Ishikawa (cell line): ENCODE results near the gene ACAA1.

Source experiments
- CEBPB ChIP-seq: IDR thresholded peaks from 2 replicates; pipeline ENCODE4 v1.6.1; 2012
- CREB1 ChIP-seq: IDR thresholded peaks from 2 replicates; pipeline ENCODE4 v1.6.1; 2012; ENCODE audit warnings: low read depth
- EGR1 ChIP-seq: IDR thresholded peaks from 2 replicates; pipeline ENCODE4 v1.6.1; 2012
- EP300 ChIP-seq: IDR thresholded peaks from 2 replicates; pipeline ENCODE4 v1.6.1; 2012; ENCODE audit warnings: borderline replicate concordance
- FOXM1 ChIP-seq: IDR thresholded peaks from 2 replicates; pipeline ENCODE4 v1.6.1; 2012; ENCODE audit warnings: low read depth, borderline replicate concordance
- NFIC ChIP-seq: IDR thresholded peaks from 2 replicates; pipeline ENCODE4 v1.6.1; 2012
- RAD21 ChIP-seq: IDR thresholded peaks from 2 replicates; pipeline ENCODE4 v1.6.1; 2012; ENCODE audit warnings: low read depth
- REST ChIP-seq: IDR thresholded peaks from 2 replicates; pipeline ENCODE4 v1.6.1; 2012; ENCODE audit warnings: low read depth, mild to moderate bottlenecking
- TAF1 ChIP-seq: IDR thresholded peaks from 2 replicates; pipeline ENCODE4 v1.6.1; 2012; ENCODE audit warnings: low read depth, mild to moderate bottlenecking
- TCF12 ChIP-seq: IDR thresholded peaks from 2 replicates; pipeline ENCODE4 v1.6.1; 2012; ENCODE audit warnings: low read depth
- TEAD4 ChIP-seq: IDR thresholded peaks from 2 replicates; pipeline ENCODE4 v1.6.1; 2012
- YY1 ChIP-seq: IDR thresholded peaks from 2 replicates; pipeline ENCODE4 v1.6.1; 2012; ENCODE audit warnings: low read depth
- ZBTB7A ChIP-seq: IDR thresholded peaks from 2 replicates; pipeline ENCODE4 v1.6.1; 2012; ENCODE audit warnings: low read depth
- TF ChIP-seq, protein P1 (sequence below): IDR thresholded peaks from 2 replicates; pipeline ENCODE4 v1.6.1; 2012
- TF ChIP-seq, protein P2 (sequence below): IDR thresholded peaks from 2 replicates; pipeline ENCODE4 v1.6.1; 2012

ACAA1 gene

DNA sequence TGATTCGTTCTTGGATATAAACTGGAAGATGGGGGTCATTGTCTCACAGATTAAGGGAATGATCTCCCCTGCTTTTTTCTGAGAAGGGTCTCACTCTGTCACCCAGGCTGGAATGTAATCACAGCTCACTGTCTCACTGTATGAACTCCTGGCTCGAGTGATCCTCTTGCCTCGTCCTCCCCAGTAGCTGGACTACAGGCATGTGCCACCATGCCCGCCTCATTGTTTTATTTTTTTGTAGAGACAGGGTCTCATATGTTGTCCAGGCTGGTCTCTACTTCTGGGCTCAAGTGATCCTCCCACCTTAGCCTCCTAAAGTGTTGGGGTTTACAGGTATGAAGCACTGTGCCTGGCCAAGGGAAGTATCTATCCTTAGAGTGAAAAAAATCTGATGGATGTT, 33.8 kb upstream of the ACAA1 start:
- TF ChIP-seq EGR1 (no peak), TAF1 (no peak), REST (no peak), CREB1 (no peak), NFIC (no peak), EP300 (no peak), TCF12 (no peak), YY1 (no peak), ZBTB7A (no peak), FOXM1 (no peak), RAD21 (no peak), CEBPB (no peak), TEAD4 (no peak)
- TF ChIP-seq, protein P1, sequence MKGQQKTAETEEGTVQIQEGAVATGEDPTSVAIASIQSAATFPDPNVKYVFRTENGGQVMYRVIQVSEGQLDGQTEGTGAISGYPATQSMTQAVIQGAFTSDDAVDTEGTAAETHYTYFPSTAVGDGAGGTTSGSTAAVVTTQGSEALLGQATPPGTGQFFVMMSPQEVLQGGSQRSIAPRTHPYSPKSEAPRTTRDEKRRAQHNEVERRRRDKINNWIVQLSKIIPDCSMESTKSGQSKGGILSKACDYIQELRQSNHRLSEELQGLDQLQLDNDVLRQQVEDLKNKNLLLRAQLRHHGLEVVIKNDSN: no peak
- TF ChIP-seq, protein P2, sequence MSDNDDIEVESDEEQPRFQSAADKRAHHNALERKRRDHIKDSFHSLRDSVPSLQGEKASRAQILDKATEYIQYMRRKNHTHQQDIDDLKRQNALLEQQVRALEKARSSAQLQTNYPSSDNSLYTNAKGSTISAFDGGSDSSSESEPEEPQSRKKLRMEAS: no peak

DNA sequence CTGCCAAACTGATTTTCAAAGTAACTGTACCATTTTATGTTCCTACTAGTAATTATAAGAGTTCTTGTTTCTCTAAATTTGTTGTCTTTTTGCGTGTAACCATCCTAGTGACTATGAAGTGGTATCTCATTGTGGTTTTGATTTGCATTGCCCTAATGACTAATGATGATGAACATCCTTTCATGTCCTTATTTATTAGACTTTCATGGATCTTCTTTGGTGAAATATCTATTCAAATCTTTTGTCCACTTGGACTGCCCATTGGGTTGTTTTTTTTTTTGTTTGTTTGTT, 32.0 kb upstream of the ACAA1 start:
- TF ChIP-seq TAF1: no peak
- TF ChIP-seq ZBTB7A: no peak
- no peak for TF ChIP-seq YY1
- TF ChIP-seq EP300: no peak
- TF ChIP-seq, protein P1: no peak
- no peak for TF ChIP-seq TCF12
- no peak for TF ChIP-seq RAD21
- no peak for TF ChIP-seq FOXM1
- no peak for TF ChIP-seq TEAD4
- no peak for TF ChIP-seq CREB1
- no peak for TF ChIP-seq EGR1

- TF ChIP-seq EGR1 (no peak), YY1 (no peak), CREB1 (no peak), NFIC (no peak)
- TF ChIP-seq, protein P2: no peak
- TF ChIP-seq, protein P1: no peak
Measured at GRCh38 chr3:38168151-38169026, 31.5 kb upstream of the ACAA1 start.

DNA sequence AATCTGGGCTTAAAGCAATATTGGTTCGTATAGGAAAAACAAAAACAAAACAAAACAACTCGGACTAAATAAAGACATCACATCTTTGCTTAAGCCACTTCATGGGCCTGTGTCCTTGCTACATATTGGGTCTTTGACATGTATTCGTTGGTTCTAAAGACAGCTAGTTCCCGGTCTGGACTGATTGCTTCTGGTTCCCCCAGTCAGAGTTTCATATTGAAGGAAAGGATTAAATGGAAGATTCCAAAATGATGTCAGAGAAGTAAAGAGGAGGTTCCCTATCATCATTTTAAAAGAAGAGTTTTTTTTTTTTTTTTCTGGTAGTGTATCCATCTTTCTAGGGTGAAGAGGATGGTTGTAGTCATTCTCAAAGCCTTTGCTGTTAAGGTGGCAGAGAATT, 30.7 kb upstream of the ACAA1 start:
- TF ChIP-seq, protein P2: no peak
- TF ChIP-seq CREB1 (no peak), TEAD4 (no peak), ZBTB7A (no peak)
- TF ChIP-seq, protein P1: no peak

DNA sequence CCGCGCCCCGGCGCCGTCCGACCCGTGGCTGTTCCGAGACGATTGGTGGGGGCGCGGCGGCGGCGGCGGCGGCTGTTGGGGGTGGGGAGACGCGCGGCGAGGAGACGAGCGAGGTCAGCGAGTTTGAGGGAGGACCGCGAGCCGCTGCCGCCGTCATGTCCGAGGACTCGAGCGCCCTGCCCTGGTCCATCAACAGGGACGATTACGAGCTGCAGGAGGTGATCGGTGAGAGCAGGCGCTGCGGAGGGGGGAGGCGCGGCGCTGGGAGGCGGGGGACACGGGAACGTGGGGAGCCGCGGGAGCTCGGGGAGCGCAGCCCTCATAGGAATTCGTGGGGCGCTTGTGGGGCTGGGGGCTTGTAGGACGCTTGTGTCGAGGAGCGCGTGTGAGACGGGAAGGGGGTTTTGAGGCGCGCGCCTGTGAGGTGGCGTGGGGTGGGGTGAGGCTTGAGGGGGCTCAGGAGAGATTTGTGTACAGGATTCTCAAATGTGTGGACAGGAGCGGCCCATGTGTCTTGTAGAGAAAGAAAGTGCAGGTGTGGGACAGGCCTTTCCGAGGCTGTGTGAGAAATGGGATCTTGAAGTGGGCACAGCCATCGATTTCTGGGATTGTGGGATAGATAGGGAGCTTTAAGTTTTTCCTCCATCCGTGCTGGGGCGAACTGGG, 28.9 kb upstream of the ACAA1 start:
- TF ChIP-seq, protein P2: peak; percentile 8
- peak; percentile 60; the same call in 1 of the 2 replicates for TF ChIP-seq EP300
- TF ChIP-seq CREB1: no peak

DNA sequence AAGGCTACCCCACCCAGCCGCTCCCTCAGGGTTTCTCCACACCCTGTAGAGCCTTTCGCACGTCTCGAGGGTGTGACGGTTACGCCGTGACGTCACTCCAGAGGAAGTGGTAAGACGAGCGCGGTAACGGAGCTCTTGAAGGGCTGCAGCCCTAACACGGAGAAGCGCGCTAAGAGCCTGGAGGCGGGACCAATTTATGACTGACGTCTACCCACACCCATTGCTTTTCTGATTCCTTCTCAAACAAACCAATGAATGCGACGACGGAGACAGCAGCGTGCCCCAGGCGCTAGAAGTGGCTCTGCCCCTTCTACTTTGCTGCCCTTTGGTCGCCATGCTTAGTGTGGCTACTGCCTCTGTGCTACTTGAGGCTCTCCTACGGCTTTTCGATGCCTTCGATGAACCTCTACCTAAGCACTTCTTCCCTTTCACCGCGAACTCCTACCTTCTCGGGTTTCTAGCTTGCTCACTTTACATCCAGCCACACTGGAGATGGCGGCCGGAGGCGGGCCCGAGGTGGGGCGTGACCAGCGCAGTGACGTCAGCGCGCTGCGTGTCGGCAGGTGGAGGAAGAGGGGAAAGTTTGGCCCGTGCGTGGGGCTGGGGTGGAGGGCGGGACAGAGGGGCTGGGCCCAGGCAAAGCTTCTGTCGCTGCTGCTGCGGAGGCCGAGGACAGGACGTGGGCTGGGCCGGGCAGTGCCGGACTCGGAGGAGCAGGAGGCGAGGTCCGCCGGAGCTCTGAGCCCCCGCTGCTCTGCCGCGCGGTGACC, 28.2 kb upstream of the ACAA1 start, which contains the start of gene OXSR1:
Gene OXSR1 (plus strand): TSS at position 586 of the 770 bp plus-strand sequence. CDS start 340 bp downstream, outside the sequence.
- TF ChIP-seq TAF1: peak; percentile 66; the same call in 1 of the 2 replicates
- TF ChIP-seq, protein P1: peak; percentile 63
- no peak for TF ChIP-seq REST
- no peak for TF ChIP-seq EP300
- TF ChIP-seq EGR1: peak; percentile 91
- TF ChIP-seq, protein P2: peak; percentile 55
- peak; percentile 80; the same call in 1 of the 2 replicates for TF ChIP-seq ZBTB7A
- TF ChIP-seq NFIC: no peak
- peak; percentile 38; the same call in 1 of the 2 replicates for TF ChIP-seq CEBPB
- TF ChIP-seq YY1: peak; percentile 99
- no peak for TF ChIP-seq TEAD4
- TF ChIP-seq TCF12: peak; percentile 62; the same call in 1 of the 2 replicates
- peak; percentile 96 for TF ChIP-seq CREB1
- no peak; the same call in 1 of the 2 replicates for TF ChIP-seq FOXM1
- no peak for TF ChIP-seq RAD21
